GM23248 (cell line): Measurements from ENCODE around the gene SPCS3. TPM values are rescaled to one million over a fixed set of nuclear protein-coding genes. Genes with fewer than 3 reads are reported as not detected.

ENCODE experiments used
- DNase-seq: peaks from one replicate; pipeline ENCODE4 v3.0.0-alpha.2; 2015
- H2AFZ ChIP-seq: fragments of 200-600 bp; sonication (generic); 2 replicates; pipeline ENCODE4 v1.6.1; 2016; ENCODE audit warnings: antibody characterized with exemption
- H3F3A ChIP-seq: fragments of 200-600 bp; sonication (generic); 2 replicates; pipeline ENCODE4 v1.6.1; 2016; ENCODE audit warnings: mild to moderate bottlenecking, antibody characterized with exemption, mixed run types; ENCODE audit not compliant: insufficient read depth
- H3K27ac ChIP-seq: fragments of 200-600 bp; sonication (generic); 2 replicates; pipeline ENCODE4 v1.5.1; 2016; ENCODE audit warnings: mild to moderate bottlenecking
- H3K27me3 ChIP-seq: fragments of 200-600 bp; sonication (generic); replicated peaks from 2 replicates; pipeline ENCODE4 v1.6.1; 2016; ENCODE audit warnings: mild to moderate bottlenecking; ENCODE audit not compliant: insufficient read depth
- H3K36me3 ChIP-seq: fragments of 200-600 bp; sonication (generic); 2 replicates; pipeline ENCODE4 v1.6.1; 2016; ENCODE audit warnings: low read depth, mild to moderate bottlenecking
- H3K4me1 ChIP-seq: fragments of 200-600 bp; sonication (generic); 2 replicates; pipeline ENCODE4 v1.6.1; 2016; ENCODE audit warnings: mild to moderate bottlenecking; ENCODE audit not compliant: insufficient read depth
- H3K4me2 ChIP-seq: fragments of 200-600 bp; sonication (generic); one replicate; pipeline ENCODE4 v1.6.1; 2016; ENCODE audit warnings: mild to moderate bottlenecking; ENCODE audit not compliant: unreplicated experiment
- H3K4me3 ChIP-seq: fragments of 200-600 bp; sonication (generic); 2 replicates; pipeline ENCODE4 v1.5.1; 2016; ENCODE audit warnings: mild to moderate bottlenecking
- H3K79me2 ChIP-seq: fragments of 200-600 bp; sonication (generic); 2 replicates; pipeline ENCODE4 v1.6.1; 2016; ENCODE audit warnings: mild to moderate bottlenecking; ENCODE audit not compliant: insufficient read depth
- H3K9ac ChIP-seq: fragments of 200-600 bp; sonication (generic); 2 replicates; pipeline ENCODE4 v1.6.1; 2016; ENCODE audit warnings: mild to moderate bottlenecking
- H3K9me2 ChIP-seq: fragments of 200-600 bp; sonication (generic); 2 replicates; pipeline ENCODE4 v1.6.1; 2016; ENCODE audit warnings: mixed run types, mild to moderate bottlenecking, moderate library complexity; ENCODE audit not compliant: insufficient read depth
- H3K9me3 ChIP-seq: fragments of 200-600 bp; sonication (generic); one replicate; pipeline ENCODE4 v1.6.1; 2017; ENCODE audit warnings: low read depth
- H4K20me1 ChIP-seq: fragments of 200-600 bp; sonication (generic); 2 replicates; pipeline ENCODE4 v1.6.0; 2016; ENCODE audit not compliant: insufficient read depth
- EZH2 ChIP-seq: fragments of 200-600 bp; sonication (generic); IDR thresholded peaks from 2 replicates; pipeline ENCODE4 v1.6.1; 2018; ENCODE audit warnings: antibody characterized with exemption, mild to moderate bottlenecking; ENCODE audit not compliant: insufficient read depth, poor library complexity, severe bottlenecking
- EZH2phosphoT487 ChIP-seq: fragments of 200-600 bp; sonication (generic); IDR thresholded peaks from 2 replicates; pipeline ENCODE4 v1.6.1; 2018; ENCODE audit warnings: antibody characterized with exemption, moderate library complexity, mild to moderate bottlenecking, low read depth; ENCODE audit not compliant: insufficient read depth
- WGBS, 2 experiments: methylation state at CpG; one replicate each; pipeline ENCODE4 v1.1.6; 2015 to 2017; ENCODE audit warnings: low lambda C conversion rate in 2 of 2, low coverage in 1 of 2; ENCODE audit errors: missing lambda C conversion rate in 2 of 2; 5-methylcytosine and 5-hydroxymethylcytosine counted together
- in situ Hi-C: fragments of 300-500 bp; cut with MboI; formaldehyde crosslinking; loops from 2 replicates; pipeline ENCODE4 v1.15.0; 2020
- polyA plus RNA-seq: library from polyadenylated mRNA; unstranded; fragments of >200 nt; fragmentation: Nextera tagmentation; extraction: Ambion mirVana; gene quantifications from 2 replicates; pipeline ENCODE4 v1.2.1, GENCODE V29; 2016
- total RNA-seq: library from RNA; depleted of rRNA; stranded (reverse); fragments of >200 nt; shearing (Covaris generic); gene quantifications from 2 replicates; pipeline ENCODE4 v1.2.3, GENCODE V29; 2014

Gene SPCS3
- total and polyA plus RNA-seq, 2 experiments from 2014 or later, result 84.4 to 108 TPM

DNA sequence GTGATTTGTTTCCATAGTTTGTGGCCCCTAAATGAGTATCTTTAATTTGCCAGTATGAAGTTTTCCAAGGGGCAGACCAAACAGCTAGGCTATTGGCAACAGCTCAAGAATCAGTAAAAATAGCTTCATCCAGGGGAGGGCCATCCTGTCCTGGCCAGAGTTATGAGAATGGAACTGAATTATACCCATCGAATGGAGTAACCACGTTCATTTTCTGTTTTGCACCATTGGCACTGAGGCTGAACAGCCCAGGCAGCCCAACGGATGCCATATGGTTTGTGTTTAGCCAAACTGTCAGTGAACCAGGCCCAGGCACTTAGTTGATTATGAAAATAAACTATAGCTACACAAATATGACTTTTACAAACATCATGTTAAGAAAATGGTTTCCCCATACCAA is 33.0 kb upstream of the SPCS3 start:
- H3K27me3 ChIP-seq, result no peaks in the 10 kb centered on the region
- H3K9me2 ChIP-seq, result no peaks in the 10 kb centered on the region
- in situ Hi-C loops, result no loop called here
- no peaks in the 10 kb centered on the region for H3F3A ChIP-seq
- no peaks in the 10 kb centered on the region for H3K79me2 ChIP-seq
- H3K4me3 ChIP-seq, result no peak overlapping the region
- WGBS, 2 experiments, result 24 to 27% methylated on average over 3 of the region's 3 CpGs
- H3K9me3 ChIP-seq, result no peaks in the 10 kb centered on the region
- no peaks in the 10 kb centered on the region for H3K36me3 ChIP-seq
- H4K20me1 ChIP-seq, result no peaks in the 10 kb centered on the region
- no peak overlapping the region for H2AFZ ChIP-seq
- TF ChIP-seq EZH2 (no peak), EZH2phosphoT487 (no peak)
- DNase-seq, result no peak
- H3K9ac ChIP-seq, result no peak overlapping the region
- H3K4me1 ChIP-seq, result no peaks in the 10 kb centered on the region
- no peak overlapping the region for H3K27ac ChIP-seq
- H3K4me2 ChIP-seq, result no peak overlapping the region

DNA sequence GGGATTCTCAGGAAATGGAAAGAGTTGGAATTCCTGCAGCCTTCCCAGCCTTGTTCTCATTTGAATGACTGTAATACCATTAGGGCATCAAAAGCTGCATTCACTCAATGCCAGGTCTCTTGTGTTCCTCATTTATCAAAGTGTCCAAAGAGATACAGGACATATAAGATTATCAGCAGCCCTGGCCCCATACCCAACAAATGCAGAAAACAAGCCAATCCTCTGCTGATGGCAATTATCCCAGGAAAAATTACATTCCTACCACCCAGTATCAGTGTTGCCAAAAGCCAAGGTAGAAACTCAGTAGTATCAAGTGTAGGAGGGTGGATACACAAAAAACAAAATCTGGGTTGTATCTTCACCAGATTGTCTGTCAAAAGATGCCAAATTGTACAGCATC is 32.2 kb upstream of the SPCS3 start:
- Histone ChIP-seq H3K9me2 (no peaks in the 10 kb centered on the region), H3K27ac (no peak overlapping the region), H3K27me3 (no peaks in the 10 kb centered on the region), H3K9ac (no peak overlapping the region), H3K4me3 (no peak overlapping the region), H3K79me2 (no peaks in the 10 kb centered on the region), H2AFZ (no peak overlapping the region), H3K4me1 (no peaks in the 10 kb centered on the region), H3K4me2 (no peak overlapping the region), H3K9me3 (no peaks in the 10 kb centered on the region), H4K20me1 (no peaks in the 10 kb centered on the region), H3F3A (no peaks in the 10 kb centered on the region), H3K36me3 (no peaks in the 10 kb centered on the region)
- in situ Hi-C loops, result no loop called here
- no peak for DNase-seq
- no peak for TF ChIP-seq EZH2phosphoT487
- TF ChIP-seq EZH2, result no peak

DNA sequence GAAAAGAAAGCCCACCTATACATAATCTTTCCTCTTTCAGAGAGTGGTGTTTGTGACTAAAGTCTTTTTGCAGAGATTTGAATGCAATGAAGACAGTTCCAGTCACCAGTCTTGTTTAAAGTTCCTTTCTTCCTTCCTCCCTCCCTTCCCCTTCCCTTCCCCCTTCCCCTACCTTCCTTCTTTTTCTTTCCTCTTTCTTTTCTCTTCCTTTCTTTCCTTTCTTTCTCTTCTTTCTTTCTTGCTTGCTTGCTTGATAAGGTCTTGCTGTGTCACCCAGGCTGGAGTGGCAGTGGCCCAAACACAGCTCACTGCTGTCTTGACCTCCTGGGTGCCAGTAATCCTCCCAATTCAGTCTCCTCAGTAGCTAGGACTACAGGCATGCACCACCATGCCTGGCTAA is 31.7 kb upstream of the SPCS3 start:
- Histone ChIP-seq H3K36me3 (no peaks in the 10 kb centered on the region), H3K4me2 (no peak overlapping the region), H2AFZ (no peak overlapping the region), H3K27ac (no peak overlapping the region), H3K4me1 (no peaks in the 10 kb centered on the region), H3K9me2 (no peaks in the 10 kb centered on the region), H4K20me1 (no peaks in the 10 kb centered on the region), H3F3A (no peaks in the 10 kb centered on the region), H3K9me3 (no peaks in the 10 kb centered on the region), H3K9ac (no peak overlapping the region), H3K4me3 (no peak overlapping the region), H3K27me3 (no peaks in the 10 kb centered on the region), H3K79me2 (no peaks in the 10 kb centered on the region)
- in situ Hi-C loops, result no loop called here
- no peak for DNase-seq
- TF ChIP-seq EZH2 (no peak), EZH2phosphoT487 (no peak)

DNA sequence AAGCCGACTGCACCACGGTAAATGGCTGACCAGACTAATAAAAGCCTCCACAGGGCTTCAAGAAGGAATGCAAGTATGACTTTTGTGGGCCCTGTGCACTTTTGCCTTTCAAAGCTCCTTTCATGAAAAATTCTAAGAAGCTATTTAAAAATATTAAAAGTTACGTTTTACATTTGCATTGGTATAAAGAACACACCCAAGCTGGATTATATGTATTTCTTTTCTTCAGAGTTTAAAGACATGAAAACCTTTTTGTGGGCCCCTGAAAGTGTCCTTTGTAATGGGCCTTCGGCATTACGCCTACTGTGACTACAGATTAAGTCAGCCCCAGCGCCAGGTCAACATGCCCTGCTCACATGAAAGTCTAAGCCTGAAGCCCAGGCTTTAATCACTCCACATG is 30.2 kb upstream of the SPCS3 start:
- H3K27ac ChIP-seq, result no peak overlapping the region
- no peaks in the 10 kb centered on the region for H3K27me3 ChIP-seq
- no peaks in the 10 kb centered on the region for H3K9me3 ChIP-seq
- in situ Hi-C loops, result no loop called here
- H3K9ac ChIP-seq, result no peak overlapping the region
- H3F3A ChIP-seq, result no peaks in the 10 kb centered on the region
- no peaks in the 10 kb centered on the region for H3K79me2 ChIP-seq
- no peaks in the 10 kb centered on the region for H3K4me1 ChIP-seq
- no peak for DNase-seq
- no peaks in the 10 kb centered on the region for H3K36me3 ChIP-seq
- no peaks in the 10 kb centered on the region for H3K9me2 ChIP-seq
- no peak overlapping the region for H3K4me2 ChIP-seq
- H4K20me1 ChIP-seq, result no peaks in the 10 kb centered on the region
- TF ChIP-seq EZH2phosphoT487 (no peak), EZH2 (no peak)
- H2AFZ ChIP-seq, result no peak overlapping the region
- no peak overlapping the region for H3K4me3 ChIP-seq
- 78 to 81% methylated on average over 6 of the region's 6 CpGs for WGBS, 2 experiments

DNA sequence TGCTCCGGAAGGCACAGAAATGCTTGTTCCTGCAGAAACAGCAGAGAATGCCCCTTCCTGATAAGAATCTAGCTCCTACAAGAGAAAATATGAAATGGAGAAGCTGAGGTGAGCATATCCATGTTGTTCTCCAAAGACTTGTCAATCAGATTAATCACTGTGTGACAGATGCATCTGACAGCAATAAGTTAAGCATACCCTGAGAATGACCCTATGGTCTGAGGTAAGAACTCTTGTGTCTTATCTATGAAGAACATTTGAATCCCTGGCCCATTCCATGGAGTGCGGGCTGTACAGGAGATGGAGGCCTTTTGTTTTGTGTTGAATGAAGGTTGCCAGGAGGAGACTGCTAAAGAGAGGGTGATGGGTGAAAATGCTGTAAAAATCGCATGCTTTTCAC is 29.2 kb upstream of the SPCS3 start:
- Histone ChIP-seq H3K4me2 (no peak overlapping the region), H3K9ac (no peak overlapping the region), H3K4me3 (no peak overlapping the region), H4K20me1 (no peaks in the 10 kb centered on the region), H3K27ac (no peak overlapping the region), H3K79me2 (no peaks in the 10 kb centered on the region), H3K27me3 (no peaks in the 10 kb centered on the region), H3K36me3 (no peaks in the 10 kb centered on the region), H3K4me1 (no peaks in the 10 kb centered on the region), H2AFZ (no peak overlapping the region), H3K9me2 (no peaks in the 10 kb centered on the region), H3F3A (no peaks in the 10 kb centered on the region), H3K9me3 (no peaks in the 10 kb centered on the region)
- no peak for DNase-seq
- TF ChIP-seq EZH2 (no peak), EZH2phosphoT487 (no peak)
- WGBS, 2 experiments, result 81 to 83% methylated on average over 3 of the region's 3 CpGs
- in situ Hi-C loops, result no loop called here
